Measurements from ENCODE around the gene DUSP1. TPM values are rescaled to one million over a fixed set of nuclear protein-coding genes. Genes with fewer than 3 reads are reported as not detected.
A peak's percentile ranks its signal among the peaks of the same experiment; 100 is the strongest.

The DUSP1 gene
- total and polyA plus RNA-seq, 9 of the 15 experiments (the other 6 are each of a cell fraction or from before 2014, with no cell fraction given): 2.1 to 14.2 (median 8.5) TPM

- TF ChIP-seq FOXK2 (conservative IDR thresholded peaks at IDR 0.05 in 1 of 2, IDR thresholded peaks at IDR 0.05 in 1 of 2; ENCODE audit: low read depth in 2 of 2): 0 out of 4 replicates have a peak, but pooled peaks of 1 of the 2 experiments have one; percentile 0
- no peak for TF ChIP-seq DLX4 (CRISPR knock-in tag; IDR thresholded peaks at IDR 0.05)
- no peak for TF ChIP-seq CTCF (IDR thresholded peaks at IDR 0.05 in 2 of 3, conservative IDR thresholded peaks at IDR 0.05 in 1 of 3; ENCODE audit: insufficient read depth in 2 of 3, low read depth in 1 of 3, low read length in 3 of 3)
- no peak for TF ChIP-seq POLR2A (conservative IDR thresholded peaks at IDR 0.05)
- no peak for TF ChIP-seq COPS2 (conservative IDR thresholded peaks at IDR 0.05)
- no peak for TF ChIP-seq RBBP5 (IDR thresholded peaks at IDR 0.05; ENCODE audit: borderline replicate concordance, insufficient read depth, low read length, poor library complexity, severe bottlenecking)
- TF ChIP-seq ZNF586 (CRISPR knock-in tag; conservative IDR thresholded peaks at IDR 0.05): no peak
- TF ChIP-seq CREB5 (CRISPR knock-in tag; IDR thresholded peaks at IDR 0.05): no peak
- no peak for TF ChIP-seq BMI1 (IDR thresholded peaks at IDR 0.05; ENCODE audit: low read length)
- no peak for TF ChIP-seq DMBX1 (CRISPR knock-in tag; IDR thresholded peaks at IDR 0.05; ENCODE audit: borderline replicate concordance)
- no peak for TF ChIP-seq ZNF717 (CRISPR knock-in tag; IDR thresholded peaks at IDR 0.05)
- TF ChIP-seq ZFP36 (IDR thresholded peaks at IDR 0.05; ENCODE audit: low read depth, low read length, partially characterized antibody): no peak
- peak; percentile 46; the same call in 1 of the 2 replicates for TF ChIP-seq EP400 (IDR thresholded peaks at IDR 0.05)
- TF ChIP-seq DDX20 (tag; IDR thresholded peaks at IDR 0.05; ENCODE audit: low read depth): no peak
- no peak for TF ChIP-seq ZNF408 (CRISPR knock-in tag; IDR thresholded peaks at IDR 0.05; ENCODE audit: low read depth)
- peak; percentile 20 to 69; a peak in 2 of 4 replicates for TF ChIP-seq ARNT (IDR thresholded peaks at IDR 0.05)
- peak; percentile 98 for TF ChIP-seq DPF2 (IDR thresholded peaks at IDR 0.05)
- TF ChIP-seq CEBPG (CRISPR knock-in tag; IDR thresholded peaks at IDR 0.05): no peak
- TF ChIP-seq CEBPG (tag; conservative IDR thresholded peaks at IDR 0.05 in 1 of 2, IDR thresholded peaks at IDR 0.05 in 1 of 2): no peak
- TF ChIP-seq GATA2 (CRISPR knock-in tag; IDR thresholded peaks at IDR 0.05): peak; percentile 59
- no peak for TF ChIP-seq MCM2 (IDR thresholded peaks at IDR 0.05; ENCODE audit: low read depth)
- no peak for TF ChIP-seq ZNF785 (CRISPR knock-in tag; IDR thresholded peaks at IDR 0.05)
- TF ChIP-seq KDM5B (IDR thresholded peaks at IDR 0.05; ENCODE audit: insufficient replicate concordance, low read depth, low read length): peak; percentile 8
- 0 out of 2 replicates have a peak, but pooled peaks have one; percentile 30 for TF ChIP-seq BACH1 (tag; IDR thresholded peaks at IDR 0.05)
- no peak; the same call in 1 of the 2 replicates for TF ChIP-seq PHF8 (IDR thresholded peaks at IDR 0.05; ENCODE audit: borderline replicate concordance, low read length)
Measured at GRCh38 chr5:172802567-172803176, 31.7 kb upstream of the DUSP1 start (continued).
